Astrocyte of the spinal cord (primary cell): Measurements from ENCODE around the gene CLTRN.
"Not testable (repeated sequence)": the region's sequence is repeated elsewhere in the genome, so short reads cannot be mapped to it uniquely, and the experiment has no call there.

Experiments used
- DNase-seq: peaks from one replicate; pipeline ENCODE4 v3.0.0; 2011; ENCODE audit warnings: low read depth, low spot score
- H3K4me3 ChIP-seq: 2 replicates; pipeline ENCODE4 v1.5.1; 2011; ENCODE audit warnings: low read depth, mild to moderate bottlenecking, low read length, moderate library complexity
- in situ Hi-C: cut with HindIII; loops from 2 replicates; pipeline ENCODE4 v1.10.0; 2017; ENCODE audit warnings: low sequenced_read_pairs
- TF ChIP-seq, protein P1 (sequence below): IDR thresholded peaks from 2 replicates; pipeline ENCODE4 v1.5.1; 2012; ENCODE audit warnings: low read depth, mild to moderate bottlenecking, low read length, inconsistent platforms

CLTRN gene

DNA sequence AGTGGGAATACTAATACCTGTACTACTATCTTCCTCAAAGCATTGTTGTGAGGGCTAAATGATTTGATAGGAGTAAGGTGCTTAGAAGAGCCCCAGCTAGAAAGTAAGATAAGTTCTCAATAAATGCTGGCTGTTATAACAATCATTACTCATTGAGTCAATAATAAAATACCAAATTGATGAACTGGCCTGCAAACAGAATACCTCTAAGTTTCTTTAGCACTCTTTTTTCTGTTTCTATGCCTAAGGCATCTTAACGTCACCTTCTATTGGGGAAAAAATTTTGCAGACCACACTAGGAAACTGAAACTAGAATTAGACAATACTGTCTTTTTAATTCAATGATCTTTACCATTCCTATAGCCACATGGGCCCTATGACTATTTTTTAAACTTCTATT, 1.2 kb downstream of the CLTRN start:
- H3K4me3 ChIP-seq = no peak overlapping the region
- in situ Hi-C loops = no loop called here
- DNase-seq = no peak
- TF ChIP-seq, protein P1, sequence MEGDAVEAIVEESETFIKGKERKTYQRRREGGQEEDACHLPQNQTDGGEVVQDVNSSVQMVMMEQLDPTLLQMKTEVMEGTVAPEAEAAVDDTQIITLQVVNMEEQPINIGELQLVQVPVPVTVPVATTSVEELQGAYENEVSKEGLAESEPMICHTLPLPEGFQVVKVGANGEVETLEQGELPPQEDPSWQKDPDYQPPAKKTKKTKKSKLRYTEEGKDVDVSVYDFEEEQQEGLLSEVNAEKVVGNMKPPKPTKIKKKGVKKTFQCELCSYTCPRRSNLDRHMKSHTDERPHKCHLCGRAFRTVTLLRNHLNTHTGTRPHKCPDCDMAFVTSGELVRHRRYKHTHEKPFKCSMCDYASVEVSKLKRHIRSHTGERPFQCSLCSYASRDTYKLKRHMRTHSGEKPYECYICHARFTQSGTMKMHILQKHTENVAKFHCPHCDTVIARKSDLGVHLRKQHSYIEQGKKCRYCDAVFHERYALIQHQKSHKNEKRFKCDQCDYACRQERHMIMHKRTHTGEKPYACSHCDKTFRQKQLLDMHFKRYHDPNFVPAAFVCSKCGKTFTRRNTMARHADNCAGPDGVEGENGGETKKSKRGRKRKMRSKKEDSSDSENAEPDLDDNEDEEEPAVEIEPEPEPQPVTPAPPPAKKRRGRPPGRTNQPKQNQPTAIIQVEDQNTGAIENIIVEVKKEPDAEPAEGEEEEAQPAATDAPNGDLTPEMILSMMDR = no peak

DNA sequence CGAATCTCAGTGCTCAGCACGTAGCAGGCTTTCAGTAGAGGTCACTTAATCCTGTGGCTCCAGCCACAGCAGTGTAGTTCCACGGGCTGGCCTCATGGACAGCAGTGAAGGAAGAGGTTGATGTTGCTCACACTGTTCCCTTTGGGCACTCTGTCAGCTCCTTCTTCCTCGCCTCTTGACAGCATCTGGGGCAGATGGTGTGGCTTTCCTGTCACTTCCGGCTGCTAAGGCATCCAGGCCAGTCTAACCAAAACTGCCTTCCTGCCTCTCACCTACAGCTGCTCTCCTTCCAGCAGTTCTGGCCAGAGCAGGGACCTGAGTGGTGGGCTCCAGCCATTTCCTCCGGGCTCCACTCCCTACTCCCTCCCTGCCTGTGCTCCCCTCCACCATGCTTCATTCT, 9.8 kb downstream of the CLTRN start:
- in situ Hi-C loops, H3K4me3 ChIP-seq, DNase-seq: not testable (repeated sequence)

DNA sequence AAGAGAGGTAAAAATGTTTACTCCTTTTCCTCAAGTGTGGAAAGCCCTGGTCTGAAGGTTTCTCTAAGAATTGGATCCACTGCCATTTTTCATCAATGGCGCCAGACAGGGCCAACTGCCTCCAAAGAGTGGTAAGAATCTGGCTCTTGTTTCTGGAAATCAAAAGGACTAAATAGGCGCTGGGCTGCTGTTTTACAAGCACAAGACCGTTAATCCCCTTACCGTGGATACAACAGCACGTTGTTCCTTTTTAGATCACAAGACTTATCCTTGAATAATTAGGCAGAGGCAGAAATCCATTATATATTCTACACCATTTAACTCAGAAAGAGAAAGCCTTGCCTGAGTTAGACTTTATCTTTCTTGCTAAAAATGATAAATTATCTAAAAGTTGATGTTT, 10.6 kb downstream of the CLTRN start:
- in situ Hi-C loops = no loop called here
- no peak overlapping the region for H3K4me3 ChIP-seq
- DNase-seq = no peak
- TF ChIP-seq, protein P1 = no peak

DNA sequence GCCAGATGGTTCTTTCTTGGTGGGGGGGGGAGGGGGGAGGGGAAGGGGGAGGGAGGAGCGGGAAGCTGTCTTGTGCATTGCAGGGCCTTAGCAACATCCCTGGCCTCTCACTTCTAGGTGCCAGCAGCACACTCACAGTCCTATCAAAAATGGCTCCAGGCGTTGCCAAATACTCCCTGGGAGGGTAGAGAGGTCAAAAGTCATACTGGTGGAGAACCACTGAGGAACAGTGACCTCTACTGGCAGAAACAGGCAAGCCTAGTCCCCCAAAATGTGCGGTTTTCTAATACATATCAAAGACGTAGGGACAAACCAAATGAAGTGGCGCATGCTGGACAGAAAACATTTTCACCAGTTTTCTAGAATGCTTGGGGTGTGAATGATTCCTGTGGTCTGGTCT, 17.1 kb downstream of the CLTRN start:
- in situ Hi-C loops, H3K4me3 ChIP-seq: not testable (repeated sequence)

DNA sequence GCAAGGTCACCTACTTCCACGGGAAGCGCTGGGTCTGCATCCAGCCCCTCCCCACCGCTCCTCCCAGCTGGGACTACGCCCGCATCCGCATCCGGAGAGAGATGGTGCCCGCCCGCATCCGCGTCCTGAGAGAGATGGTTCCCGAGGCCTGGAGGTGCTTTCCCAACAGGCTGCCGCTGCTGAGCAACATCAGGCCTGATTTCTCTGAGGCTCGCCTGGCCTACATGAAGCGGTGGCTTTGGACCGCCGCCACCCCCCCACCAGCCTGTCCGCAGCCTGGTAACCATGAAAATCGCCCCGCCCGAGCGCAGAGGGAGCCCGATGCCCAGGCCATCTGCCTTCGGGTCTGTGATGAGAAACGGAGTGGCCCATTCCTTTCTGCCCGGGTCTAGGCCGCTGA, 18.1 kb downstream of the CLTRN start:
- H3K4me3 ChIP-seq = no peak overlapping the region
- no peak for DNase-seq
- TF ChIP-seq, protein P1 = no peak
- in situ Hi-C loops = no loop called here

More for the DNA sequence above, 17.1 kb downstream of the CLTRN start:
- not testable (repeated sequence) for DNase-seq

DNA sequence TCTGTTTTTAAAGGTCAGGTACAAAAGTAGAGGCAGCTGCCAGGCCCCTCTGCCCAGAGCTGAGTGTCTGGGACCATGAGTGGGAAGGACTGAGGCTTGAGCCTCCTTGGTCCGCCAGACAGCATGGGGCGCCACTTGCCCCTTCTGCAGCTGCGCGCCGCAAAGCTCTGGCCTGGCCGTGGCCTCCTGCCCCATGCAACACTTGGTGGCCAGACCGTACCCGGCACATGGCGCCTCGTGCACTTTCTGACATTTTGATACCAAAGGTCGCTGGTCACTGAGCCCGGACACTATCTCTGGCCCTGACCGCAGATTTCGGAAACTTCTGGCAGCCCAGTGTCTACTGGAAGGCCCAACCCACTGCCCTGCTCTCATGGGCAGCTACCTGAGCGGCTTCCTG, 18.6 kb downstream of the CLTRN start:
- DNase-seq = no peak
- in situ Hi-C loops = no loop called here
- H3K4me3 ChIP-seq = no peak overlapping the region
- TF ChIP-seq, protein P1 = no peak

DNA sequence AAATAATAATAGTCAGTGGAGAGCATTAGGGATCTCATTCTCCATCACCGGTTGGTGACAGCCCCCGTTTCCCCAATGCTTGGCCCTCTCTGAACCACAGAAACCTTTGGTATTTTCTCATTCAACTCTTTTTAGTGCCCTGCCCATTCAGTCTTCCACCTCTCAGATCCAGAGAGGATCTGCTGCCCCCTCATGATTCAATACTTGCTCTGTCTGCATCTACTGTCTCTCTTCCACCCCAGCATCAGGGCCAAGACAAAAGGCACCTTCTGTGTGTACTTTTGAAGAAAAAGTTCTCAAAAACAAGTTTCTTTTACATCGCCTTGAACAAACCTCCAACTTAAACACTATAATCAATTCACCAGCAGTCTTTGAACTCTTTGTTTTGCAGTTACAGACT, 19.3 kb downstream of the CLTRN start:
- in situ Hi-C loops = no loop called here
- H3K4me3 ChIP-seq = no peak overlapping the region
- no peak for DNase-seq
- TF ChIP-seq, protein P1 = no peak

DNA sequence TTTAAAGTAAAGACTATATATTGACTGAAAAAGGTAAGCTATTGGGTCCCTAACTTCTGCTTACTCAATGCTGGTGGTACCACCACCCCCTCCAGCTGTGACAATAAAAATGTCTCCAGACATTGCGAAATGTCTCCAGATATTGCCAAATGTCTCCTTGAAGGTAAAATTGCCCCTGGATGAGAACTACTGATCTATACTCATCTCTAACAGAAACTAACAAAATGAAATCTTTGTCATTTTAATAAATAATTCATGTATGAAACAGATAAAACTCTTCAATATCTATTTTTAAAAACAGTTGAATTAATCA, 20.1 kb downstream of the CLTRN start:
- DNase-seq = no peak
- in situ Hi-C loops = no loop called here
- TF ChIP-seq, protein P1 = no peak
- H3K4me3 ChIP-seq = no peak overlapping the region
